Activated naive CD4-positive, alpha-beta T cell treated with anti-CD3 and anti-CD28 coated beads, Interleukin-2, amount 50 U/mL, for 24 hours (primary cell): ENCODE measurements around the gene RIMS4.

ENCODE experiments used
- H3K27ac Mint-ChIP-seq: one replicate; pipeline ENCODE4 v1.8.0; 2021; ENCODE audit warnings: mild to moderate bottlenecking, mixed read lengths
- H3K27me3 Mint-ChIP-seq: one replicate; pipeline ENCODE4 v1.8.0; 2021; ENCODE audit warnings: mixed read lengths
- H3K36me3 Mint-ChIP-seq: one replicate; pipeline ENCODE4 v1.8.0; 2021; ENCODE audit warnings: mixed read lengths
- H3K4me1 Mint-ChIP-seq: one replicate; pipeline ENCODE4 v1.8.0; 2021; ENCODE audit warnings: mixed read lengths
- H3K4me3 Mint-ChIP-seq: one replicate; pipeline ENCODE4 v1.8.0; 2021; ENCODE audit warnings: mild to moderate bottlenecking, mixed read lengths
- H3K9me3 Mint-ChIP-seq: one replicate; pipeline ENCODE4 v1.8.0; 2021; ENCODE audit warnings: mixed read lengths

Gene RIMS4

GRCh38 chr20:44719841-44720240, 90.5 kb downstream of the RIMS4 start:
- Mint-ChIP-seq H3K27ac (no peak overlapping the region), H3K27me3 (no peaks in the 10 kb centered on the region), H3K9me3 (no peaks in the 10 kb centered on the region), H3K36me3 (no peaks in the 10 kb centered on the region), H3K4me1 (no peaks in the 10 kb centered on the region), H3K4me3 (no peak overlapping the region)

GRCh38 chr20:44717986-44718385, 92.4 kb downstream of the RIMS4 start:
- no peak overlapping the region for H3K27ac Mint-ChIP-seq
- H3K27me3 Mint-ChIP-seq = no peaks in the 10 kb centered on the region

GRCh38 chr20:44716309-44717106, 93.8 kb downstream of the RIMS4 start:
- no peaks in the 10 kb centered on the region for H3K27me3 Mint-ChIP-seq

More at GRCh38 chr20:44717986-44718385, 92.4 kb downstream of the RIMS4 start:
- Mint-ChIP-seq H3K4me1 (no peaks in the 10 kb centered on the region), H3K4me3 (no peak overlapping the region), H3K36me3 (no peaks in the 10 kb centered on the region), H3K9me3 (no peaks in the 10 kb centered on the region)

GRCh38 chr20:44715499-44716308, 94.6 kb downstream of the RIMS4 start:
- Mint-ChIP-seq H3K27ac (no peak overlapping the region), H3K27me3 (no peaks in the 10 kb centered on the region), H3K36me3 (no peaks in the 10 kb centered on the region), H3K4me1 (no peaks in the 10 kb centered on the region), H3K4me3 (no peak overlapping the region), H3K9me3 (no peaks in the 10 kb centered on the region)

More at GRCh38 chr20:44716309-44717106, 93.8 kb downstream of the RIMS4 start:
- Mint-ChIP-seq H3K36me3 (no peaks in the 10 kb centered on the region), H3K27ac (no peak overlapping the region), H3K9me3 (no peaks in the 10 kb centered on the region), H3K4me3 (no peak overlapping the region), H3K4me1 (no peaks in the 10 kb centered on the region)

GRCh38 chr20:44714701-44715498, 95.4 kb downstream of the RIMS4 start, which contains the start of gene CCN5:
Gene CCN5 (plus strand): TSS chr20:44715369. CDS start chr20:44715391, 22 bp downstream.
- Mint-ChIP-seq H3K36me3 (no peaks in the 10 kb centered on the region), H3K27ac (no peak within 1 kb of the TSS)

GRCh38 chr20:44714102-44714700, 96.1 kb downstream of the RIMS4 start:
- H3K4me1 Mint-ChIP-seq = no peaks in the 10 kb centered on the region
- H3K4me3 Mint-ChIP-seq = no peak overlapping the region
- H3K9me3 Mint-ChIP-seq = no peaks in the 10 kb centered on the region
- H3K36me3 Mint-ChIP-seq = no peaks in the 10 kb centered on the region
- no peaks in the 10 kb centered on the region for H3K27me3 Mint-ChIP-seq
- H3K27ac Mint-ChIP-seq = no peak overlapping the region

More at GRCh38 chr20:44714701-44715498, 95.4 kb downstream of the RIMS4 start, which contains the start of gene CCN5:
- Mint-ChIP-seq H3K9me3 (no peaks in the 10 kb centered on the region), H3K4me1 (no peaks in the 10 kb centered on the region), H3K27me3 (no peaks in the 10 kb centered on the region), H3K4me3 (no peak within 1 kb of the TSS)

- H3K4me1 Mint-ChIP-seq = no peaks in the 10 kb centered on the region
- no peaks in the 10 kb centered on the region for H3K36me3 Mint-ChIP-seq
- no peak overlapping the region for H3K27ac Mint-ChIP-seq
- no peak overlapping the region for H3K4me3 Mint-ChIP-seq
- H3K9me3 Mint-ChIP-seq = no peaks in the 10 kb centered on the region
- H3K27me3 Mint-ChIP-seq = no peaks in the 10 kb centered on the region
These were observed 99.1 kb downstream of the RIMS4 start for GRCh38 chr20:44711237-44711636.

- Mint-ChIP-seq H3K9me3 (no peaks in the 10 kb centered on the region), H3K4me1 (no peaks in the 10 kb centered on the region), H3K4me3 (no peak overlapping the region), H3K27ac (no peak overlapping the region), H3K36me3 (no peaks in the 10 kb centered on the region), H3K27me3 (no peaks in the 10 kb centered on the region)
These were observed 100.5 kb downstream of the RIMS4 start for GRCh38 chr20:44709797-44710196.

- Mint-ChIP-seq H3K9me3 (no peaks in the 10 kb centered on the region), H3K27me3 (no peaks in the 10 kb centered on the region), H3K4me1 (no peaks in the 10 kb centered on the region), H3K4me3 (no peak overlapping the region), H3K36me3 (no peaks in the 10 kb centered on the region), H3K27ac (no peak overlapping the region)
These were observed 101.0 kb downstream of the RIMS4 start for GRCh38 chr20:44709380-44709779.

GRCh38 chr20:44707018-44707579, 103.2 kb downstream of the RIMS4 start:
- H3K27ac Mint-ChIP-seq = no peak overlapping the region
- no peak overlapping the region for H3K4me3 Mint-ChIP-seq
- H3K9me3 Mint-ChIP-seq = no peaks in the 10 kb centered on the region

GRCh38 chr20:44706301-44707017, 103.9 kb downstream of the RIMS4 start:
- Mint-ChIP-seq H3K36me3 (no peaks in the 10 kb centered on the region), H3K4me1 (no peaks in the 10 kb centered on the region), H3K4me3 (no peak overlapping the region), H3K27me3 (no peaks in the 10 kb centered on the region), H3K27ac (no peak overlapping the region), H3K9me3 (no peaks in the 10 kb centered on the region)

More at GRCh38 chr20:44707018-44707579, 103.2 kb downstream of the RIMS4 start:
- no peaks in the 10 kb centered on the region for H3K4me1 Mint-ChIP-seq
- H3K27me3 Mint-ChIP-seq = no peaks in the 10 kb centered on the region
- H3K36me3 Mint-ChIP-seq = no peaks in the 10 kb centered on the region

- no peaks in the 10 kb centered on the region for H3K4me1 Mint-ChIP-seq
- H3K36me3 Mint-ChIP-seq = no peaks in the 10 kb centered on the region
These were observed 104.8 kb downstream of the RIMS4 start for GRCh38 chr20:44705364-44706094.

GRCh38 chr20:44704551-44704971, 105.8 kb downstream of the RIMS4 start:
- Mint-ChIP-seq H3K27ac (no peak overlapping the region), H3K4me3 (no peak overlapping the region), H3K27me3 (no peaks in the 10 kb centered on the region), H3K9me3 (no peaks in the 10 kb centered on the region), H3K36me3 (no peaks in the 10 kb centered on the region), H3K4me1 (no peaks in the 10 kb centered on the region)

More at GRCh38 chr20:44705364-44706094, 104.8 kb downstream of the RIMS4 start:
- Mint-ChIP-seq H3K27ac (no peak overlapping the region), H3K27me3 (no peaks in the 10 kb centered on the region), H3K4me3 (no peak overlapping the region), H3K9me3 (no peaks in the 10 kb centered on the region)
